Measurements from ENCODE around the gene FAM89A. TPM values are rescaled to one million over a fixed set of nuclear protein-coding genes. Genes with fewer than 3 reads are reported as not detected.

FAM89A gene
- total and polyA plus RNA-seq, 3 donors from 2014 or later: 5.6 to 11.3 (median 8.4) TPM

DNA sequence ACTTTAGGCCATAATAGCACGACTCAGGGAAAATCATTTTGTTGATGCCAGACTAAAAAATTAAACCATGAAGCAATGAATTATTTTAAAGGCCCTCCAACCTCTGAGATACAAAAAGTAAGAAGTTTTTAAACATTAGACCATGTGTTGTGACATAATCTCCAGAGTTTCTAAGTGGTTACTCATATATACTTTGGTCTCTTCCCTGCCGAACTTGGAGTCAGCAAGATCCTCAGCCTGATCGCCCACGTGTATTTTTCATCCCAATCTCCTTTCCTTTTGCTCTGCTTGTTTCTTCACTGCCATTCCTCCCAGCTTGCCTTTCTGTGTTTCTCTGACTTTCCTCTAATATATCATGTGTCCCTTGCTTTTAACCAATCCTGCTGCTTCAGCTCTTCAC, 57.4 kb downstream of the FAM89A start:
- no peak for DNase-seq
- Histone ChIP-seq H3K9me3 (no peaks in the 10 kb centered on the region), H3K27me3 (no peaks in the 10 kb centered on the region), H3K4me1 (peaks cover 13% of the 10 kb centered on the region), H3K27ac (no peak overlapping the region), H3K36me3 (ENCODE audit: low read depth, missing control alignments) (no peaks in the 10 kb centered on the region), H3K4me3 (no peak overlapping the region)
- TF ChIP-seq, protein P1, sequence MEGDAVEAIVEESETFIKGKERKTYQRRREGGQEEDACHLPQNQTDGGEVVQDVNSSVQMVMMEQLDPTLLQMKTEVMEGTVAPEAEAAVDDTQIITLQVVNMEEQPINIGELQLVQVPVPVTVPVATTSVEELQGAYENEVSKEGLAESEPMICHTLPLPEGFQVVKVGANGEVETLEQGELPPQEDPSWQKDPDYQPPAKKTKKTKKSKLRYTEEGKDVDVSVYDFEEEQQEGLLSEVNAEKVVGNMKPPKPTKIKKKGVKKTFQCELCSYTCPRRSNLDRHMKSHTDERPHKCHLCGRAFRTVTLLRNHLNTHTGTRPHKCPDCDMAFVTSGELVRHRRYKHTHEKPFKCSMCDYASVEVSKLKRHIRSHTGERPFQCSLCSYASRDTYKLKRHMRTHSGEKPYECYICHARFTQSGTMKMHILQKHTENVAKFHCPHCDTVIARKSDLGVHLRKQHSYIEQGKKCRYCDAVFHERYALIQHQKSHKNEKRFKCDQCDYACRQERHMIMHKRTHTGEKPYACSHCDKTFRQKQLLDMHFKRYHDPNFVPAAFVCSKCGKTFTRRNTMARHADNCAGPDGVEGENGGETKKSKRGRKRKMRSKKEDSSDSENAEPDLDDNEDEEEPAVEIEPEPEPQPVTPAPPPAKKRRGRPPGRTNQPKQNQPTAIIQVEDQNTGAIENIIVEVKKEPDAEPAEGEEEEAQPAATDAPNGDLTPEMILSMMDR (IDR thresholded peaks at IDR 0.05): no peak
- TF ChIP-seq POLR2A (IDR thresholded peaks at IDR 0.05): no peak
- intact Hi-C loops (cut with DNase I; ENCODE audit: low total_unique reads): no loop called here
- WGBS, 2 donors: 80% methylated on average over 4 of the region's 4 CpGs

DNA sequence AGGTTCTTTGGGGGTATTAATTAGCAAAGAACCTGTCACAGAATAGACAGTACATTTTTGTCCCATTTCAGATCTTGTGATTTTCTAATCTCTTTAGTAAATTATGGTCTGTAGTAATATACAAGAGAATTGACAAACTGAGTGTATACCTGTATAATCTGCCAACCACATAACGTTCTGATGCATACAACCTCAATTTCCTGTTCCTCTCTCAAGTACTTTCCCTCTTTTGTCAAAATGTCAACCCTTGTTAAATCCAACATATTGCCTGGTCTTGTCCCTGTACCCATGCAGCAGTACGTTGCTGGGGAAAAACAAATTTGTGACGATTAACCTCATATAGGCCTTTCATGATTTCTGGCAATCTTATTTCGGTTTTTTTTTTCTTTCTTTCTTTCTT, 60.1 kb downstream of the FAM89A start:
- Histone ChIP-seq H3K27ac (no peak overlapping the region), H3K36me3 (ENCODE audit: low read depth, missing control alignments) (no peaks in the 10 kb centered on the region), H3K9me3 (no peaks in the 10 kb centered on the region), H3K4me3 (peak overlapping the region in 1 of 2 donors; percentile 71), H3K27me3 (no peaks in the 10 kb centered on the region), H3K4me1 (peaks cover 13% of the 10 kb centered on the region)
- WGBS, 2 donors: 60 to 70% methylated on average over 4 of the region's 4 CpGs
- no peak for DNase-seq
- intact Hi-C loops (cut with DNase I; ENCODE audit: low total_unique reads): no loop called here
- TF ChIP-seq POLR2A (IDR thresholded peaks at IDR 0.05): no peak
- TF ChIP-seq, protein P1 (IDR thresholded peaks at IDR 0.05): no peak

DNA sequence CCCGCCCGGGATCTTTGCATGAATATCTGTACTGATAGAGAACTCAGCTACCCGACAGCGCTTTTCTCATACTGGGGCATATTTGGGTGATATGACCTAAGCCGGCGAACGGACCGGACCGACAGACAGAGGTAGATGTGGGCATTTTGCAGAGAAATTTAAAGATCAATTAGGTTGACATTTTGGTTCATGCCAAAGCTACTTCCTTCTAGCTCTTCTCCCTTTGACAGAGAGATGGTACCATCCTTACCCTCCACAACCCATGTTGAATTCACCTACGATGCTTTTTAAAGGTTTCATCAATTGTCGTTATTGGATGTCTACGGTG, 60.7 kb downstream of the FAM89A start:
- Histone ChIP-seq H3K27me3 (no peaks in the 10 kb centered on the region), H3K9me3 (no peaks in the 10 kb centered on the region), H3K27ac (no peak overlapping the region), H3K4me1 (peaks cover 13% of the 10 kb centered on the region), H3K4me3 (peak overlapping the region; percentile 71 to 82), H3K36me3 (ENCODE audit: low read depth, missing control alignments) (no peaks in the 10 kb centered on the region)
- 4 to 5% methylated on average over 8 to 12 of the region's 12 CpGs for WGBS, 2 donors
- no peak for TF ChIP-seq POLR2A (IDR thresholded peaks at IDR 0.05)
- TF ChIP-seq, protein P1 (IDR thresholded peaks at IDR 0.05): no peak
- DNase-seq: no peak
- intact Hi-C loops (cut with DNase I; ENCODE audit: low total_unique reads): no loop called here

DNA sequence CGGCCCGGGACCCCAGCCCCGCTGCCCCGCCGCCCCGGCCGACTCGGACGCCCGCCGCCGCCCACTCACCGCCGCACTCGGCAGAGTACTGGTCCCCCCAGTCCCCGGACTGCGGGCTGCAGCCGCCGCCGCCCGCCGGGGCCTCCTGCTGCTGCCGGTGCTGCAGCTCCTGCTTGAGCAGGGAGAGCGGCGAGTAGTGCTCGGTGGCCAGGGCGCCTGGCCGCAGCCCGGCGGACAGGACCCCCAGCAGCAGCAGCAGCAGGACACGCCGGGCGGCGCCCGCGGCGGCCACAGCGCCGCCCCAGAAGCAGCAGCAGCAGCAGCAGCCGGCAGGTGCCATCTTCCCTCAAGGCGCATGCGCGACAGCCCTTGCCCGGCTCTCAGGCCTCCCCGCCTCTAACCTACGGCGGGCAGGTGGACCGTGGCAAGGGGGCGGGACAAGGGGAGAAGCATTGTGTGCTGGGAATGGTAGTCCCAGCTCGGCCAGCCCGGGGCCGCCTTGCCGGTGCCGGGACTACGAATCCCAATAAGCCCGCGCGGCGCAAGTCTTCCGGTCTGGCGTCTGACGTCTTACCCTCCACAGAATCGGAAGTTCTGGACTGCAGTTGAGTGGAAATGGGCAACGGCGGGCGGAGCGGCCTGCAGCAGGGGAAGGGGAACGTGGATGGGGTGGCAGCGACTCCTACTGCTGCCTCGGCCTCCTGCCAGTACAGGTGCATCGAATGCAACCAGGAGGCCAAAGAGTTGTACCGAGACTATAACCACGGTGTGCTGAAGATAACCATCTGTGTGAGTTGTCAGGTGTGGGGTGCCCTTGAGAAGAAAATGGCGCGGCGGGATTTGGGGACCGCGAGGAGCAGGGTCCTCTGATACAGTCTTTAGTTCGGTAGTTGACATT, 61.3 kb downstream of the FAM89A start, which contains the start of the genes ARV1 and TTC13:
TSS of gene ARV1 (plus strand) at position 604 of the 898 bp plus-strand sequence. CDS start at position 616, 12 bp downstream.
TSS of gene TTC13 (minus strand) at position 371 of the 898 bp plus-strand sequence. CDS start at position 340, 31 bp downstream.
- TF ChIP-seq, protein P1 (IDR thresholded peaks at IDR 0.05): peak in 1 of 3 experiments; percentile 20
- TF ChIP-seq POLR2A (IDR thresholded peaks at IDR 0.05): no peak
- Histone ChIP-seq H3K36me3 (ENCODE audit: low read depth, missing control alignments) (no peaks in the 10 kb centered on the region), H3K4me3 (peak within 1 kb of the TSS; percentile 71 to 82), H3K27ac (peak within 1 kb of the TSS in 1 of 2 donors; percentile 56), H3K9me3 (no peaks in the 10 kb centered on the region), H3K27me3 (no peaks in the 10 kb centered on the region), H3K4me1 (peaks cover 13% of the 10 kb centered on the region)
- intact Hi-C loops (cut with DNase I; ENCODE audit: low total_unique reads): no loop called here
- DNase-seq: peak; percentile 99
- 0% methylated on average over 31 to 37 of the region's 79 CpGs for WGBS, 2 donors
